HL-60 (cell line): ENCODE data around the gene C10orf143.

Experiments
- GABPA ChIP-seq: IDR thresholded peaks from 2 replicates; pipeline ENCODE4 v1.6.1; 2012; ENCODE audit warnings: low read depth
- POLR2AphosphoS5 ChIP-seq: IDR thresholded peaks from 2 replicates; pipeline ENCODE4 v1.6.1; 2012; ENCODE audit warnings: low read depth
- SPI1 ChIP-seq: IDR thresholded peaks from 2 replicates; pipeline ENCODE4 v1.6.1; 2012; ENCODE audit warnings: low read depth, mild to moderate bottlenecking, borderline replicate concordance
- TF ChIP-seq, protein P1 (sequence below): IDR thresholded peaks from one replicate; pipeline ENCODE4 v1.5.1; 2011; ENCODE audit warnings: low read length, control low read depth, inconsistent platforms; ENCODE audit not compliant: insufficient read depth
- TF ChIP-seq, protein P2 (sequence below): IDR thresholded peaks from 2 replicates; pipeline ENCODE4 v1.6.1; 2012; ENCODE audit warnings: low read depth; ENCODE audit not compliant: insufficient replicate concordance

DNA sequence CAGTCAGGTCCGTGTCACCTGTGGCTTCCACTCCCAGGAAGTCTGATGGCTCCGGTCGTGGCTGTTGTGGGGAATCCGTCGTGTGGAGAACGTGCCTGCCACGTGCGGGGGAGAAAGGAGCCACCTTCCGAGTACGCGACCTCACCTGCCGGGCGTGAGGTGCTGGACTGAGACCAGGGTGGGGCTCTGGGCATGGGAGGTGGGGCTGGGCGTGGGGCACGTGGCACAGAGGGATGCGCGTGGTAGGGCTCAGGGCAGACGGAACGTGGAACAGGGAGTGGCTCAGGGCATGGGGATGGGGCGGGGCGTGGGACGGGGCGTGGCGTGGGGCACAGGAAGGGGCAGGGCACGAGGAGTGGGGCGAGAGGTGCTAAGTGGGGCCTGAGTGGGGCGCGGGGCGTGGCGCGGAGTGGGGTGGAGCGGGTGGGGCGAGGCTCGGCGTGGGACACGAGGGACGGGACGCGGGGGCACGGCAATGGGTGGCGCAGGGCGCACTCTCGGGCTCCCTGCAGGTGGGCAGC lies 64.8 kb downstream of the C10orf143 start:
- TF ChIP-seq, protein P1, sequence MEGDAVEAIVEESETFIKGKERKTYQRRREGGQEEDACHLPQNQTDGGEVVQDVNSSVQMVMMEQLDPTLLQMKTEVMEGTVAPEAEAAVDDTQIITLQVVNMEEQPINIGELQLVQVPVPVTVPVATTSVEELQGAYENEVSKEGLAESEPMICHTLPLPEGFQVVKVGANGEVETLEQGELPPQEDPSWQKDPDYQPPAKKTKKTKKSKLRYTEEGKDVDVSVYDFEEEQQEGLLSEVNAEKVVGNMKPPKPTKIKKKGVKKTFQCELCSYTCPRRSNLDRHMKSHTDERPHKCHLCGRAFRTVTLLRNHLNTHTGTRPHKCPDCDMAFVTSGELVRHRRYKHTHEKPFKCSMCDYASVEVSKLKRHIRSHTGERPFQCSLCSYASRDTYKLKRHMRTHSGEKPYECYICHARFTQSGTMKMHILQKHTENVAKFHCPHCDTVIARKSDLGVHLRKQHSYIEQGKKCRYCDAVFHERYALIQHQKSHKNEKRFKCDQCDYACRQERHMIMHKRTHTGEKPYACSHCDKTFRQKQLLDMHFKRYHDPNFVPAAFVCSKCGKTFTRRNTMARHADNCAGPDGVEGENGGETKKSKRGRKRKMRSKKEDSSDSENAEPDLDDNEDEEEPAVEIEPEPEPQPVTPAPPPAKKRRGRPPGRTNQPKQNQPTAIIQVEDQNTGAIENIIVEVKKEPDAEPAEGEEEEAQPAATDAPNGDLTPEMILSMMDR: no peak
- TF ChIP-seq POLR2AphosphoS5 (no peak), GABPA (no peak), SPI1 (no peak)
- TF ChIP-seq, protein P2, sequence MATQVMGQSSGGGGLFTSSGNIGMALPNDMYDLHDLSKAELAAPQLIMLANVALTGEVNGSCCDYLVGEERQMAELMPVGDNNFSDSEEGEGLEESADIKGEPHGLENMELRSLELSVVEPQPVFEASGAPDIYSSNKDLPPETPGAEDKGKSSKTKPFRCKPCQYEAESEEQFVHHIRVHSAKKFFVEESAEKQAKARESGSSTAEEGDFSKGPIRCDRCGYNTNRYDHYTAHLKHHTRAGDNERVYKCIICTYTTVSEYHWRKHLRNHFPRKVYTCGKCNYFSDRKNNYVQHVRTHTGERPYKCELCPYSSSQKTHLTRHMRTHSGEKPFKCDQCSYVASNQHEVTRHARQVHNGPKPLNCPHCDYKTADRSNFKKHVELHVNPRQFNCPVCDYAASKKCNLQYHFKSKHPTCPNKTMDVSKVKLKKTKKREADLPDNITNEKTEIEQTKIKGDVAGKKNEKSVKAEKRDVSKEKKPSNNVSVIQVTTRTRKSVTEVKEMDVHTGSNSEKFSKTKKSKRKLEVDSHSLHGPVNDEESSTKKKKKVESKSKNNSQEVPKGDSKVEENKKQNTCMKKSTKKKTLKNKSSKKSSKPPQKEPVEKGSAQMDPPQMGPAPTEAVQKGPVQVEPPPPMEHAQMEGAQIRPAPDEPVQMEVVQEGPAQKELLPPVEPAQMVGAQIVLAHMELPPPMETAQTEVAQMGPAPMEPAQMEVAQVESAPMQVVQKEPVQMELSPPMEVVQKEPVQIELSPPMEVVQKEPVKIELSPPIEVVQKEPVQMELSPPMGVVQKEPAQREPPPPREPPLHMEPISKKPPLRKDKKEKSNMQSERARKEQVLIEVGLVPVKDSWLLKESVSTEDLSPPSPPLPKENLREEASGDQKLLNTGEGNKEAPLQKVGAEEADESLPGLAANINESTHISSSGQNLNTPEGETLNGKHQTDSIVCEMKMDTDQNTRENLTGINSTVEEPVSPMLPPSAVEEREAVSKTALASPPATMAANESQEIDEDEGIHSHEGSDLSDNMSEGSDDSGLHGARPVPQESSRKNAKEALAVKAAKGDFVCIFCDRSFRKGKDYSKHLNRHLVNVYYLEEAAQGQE: no peak
